GM21723 (cell line): Measurements from ENCODE around the gene SCIMP.
"Not testable (repeated sequence)": the region's sequence is repeated elsewhere in the genome, so short reads cannot be mapped to it uniquely, and the experiment has no call there.

Source experiments
- ATAC-seq: cut with Tn5 transposase; IDR thresholded peaks from one replicate; pipeline ENCODE4 v1.9.1; 2021; ENCODE audit warnings: mild to moderate bottlenecking, moderate library complexity; ENCODE audit not compliant: unreplicated experiment

Gene SCIMP

DNA sequence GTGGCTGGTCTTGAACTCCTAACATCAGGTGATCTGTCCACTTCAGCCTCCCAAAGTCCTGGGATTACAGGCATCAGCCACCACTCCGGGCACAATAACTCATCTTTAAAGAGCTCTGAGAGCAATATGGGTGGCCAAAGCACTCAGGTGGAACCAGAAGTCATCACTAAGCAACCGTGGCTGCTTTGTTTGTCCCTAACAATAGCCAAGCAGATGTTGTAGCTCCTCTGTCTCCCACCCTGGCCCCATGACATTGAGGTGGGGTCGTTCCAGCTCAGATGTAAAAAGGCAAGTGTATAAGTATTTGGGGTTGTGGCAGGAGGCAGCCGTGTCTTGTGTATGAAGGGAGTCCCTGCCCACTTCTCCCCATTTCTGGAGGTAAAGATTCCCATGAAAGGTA lies 3.7 kb upstream of the SCIMP start:
- no peak for ATAC-seq

- ATAC-seq = no peak
These were observed 2.9 kb upstream of the SCIMP start for GRCh38 chr17:5237541-5238016.

DNA sequence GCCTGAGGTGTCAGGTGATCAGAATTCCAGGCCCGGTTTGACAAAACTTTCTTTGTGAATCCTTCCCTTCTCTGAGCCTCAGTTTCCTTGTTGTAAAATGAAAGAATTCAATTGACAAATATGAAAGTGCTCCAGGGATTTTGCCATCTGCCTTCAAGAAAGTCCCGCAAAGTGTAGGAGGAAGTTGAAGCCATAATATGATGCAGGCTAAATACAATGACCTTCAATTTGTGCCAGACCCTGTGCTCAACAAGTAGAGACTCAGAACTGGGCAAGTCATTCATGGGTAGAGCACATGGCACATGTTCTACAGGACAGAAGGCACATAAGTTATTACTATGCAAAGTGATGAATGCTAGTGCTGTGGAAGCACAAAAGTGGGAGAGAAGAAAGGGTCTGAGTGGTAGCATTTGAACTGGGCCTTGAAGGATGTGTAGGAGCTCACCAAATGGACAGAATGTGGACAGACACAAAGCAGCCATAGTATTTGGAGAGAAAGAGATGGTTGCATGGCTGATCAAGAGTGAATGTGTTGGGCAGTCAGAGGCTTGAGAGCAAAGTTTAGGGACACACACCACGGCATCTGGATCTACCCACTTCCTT lies 2.4 kb upstream of the SCIMP start:
- no peak for ATAC-seq

DNA sequence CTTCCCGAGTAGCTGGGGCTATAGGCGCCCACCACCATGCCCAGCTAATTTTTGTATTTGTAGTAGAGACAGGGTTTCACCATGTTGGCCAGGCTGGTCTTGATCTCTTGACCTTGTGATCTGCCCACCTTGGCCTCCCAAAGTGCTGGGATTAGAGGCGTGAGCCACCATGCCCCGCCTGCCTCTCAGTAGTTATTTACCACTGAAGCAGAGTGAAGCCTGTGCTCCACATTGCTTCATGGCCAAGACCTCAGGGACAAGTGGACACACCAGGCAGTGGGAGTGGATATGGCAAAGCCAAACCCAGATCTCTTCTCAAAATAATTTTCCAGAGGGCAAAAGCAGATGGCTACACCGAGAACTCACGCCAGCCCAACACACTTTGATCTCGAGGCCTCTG lies 1.2 kb downstream of the SCIMP start:
- ATAC-seq = not testable (repeated sequence)

GRCh38 chr17:5226940-5227878 lies 7.5 kb downstream of the SCIMP start:
- peak; percentile 40 for ATAC-seq

- no peak for ATAC-seq
These were observed 8.8 kb downstream of the SCIMP start for GRCh38 chr17:5225668-5226457.

DNA sequence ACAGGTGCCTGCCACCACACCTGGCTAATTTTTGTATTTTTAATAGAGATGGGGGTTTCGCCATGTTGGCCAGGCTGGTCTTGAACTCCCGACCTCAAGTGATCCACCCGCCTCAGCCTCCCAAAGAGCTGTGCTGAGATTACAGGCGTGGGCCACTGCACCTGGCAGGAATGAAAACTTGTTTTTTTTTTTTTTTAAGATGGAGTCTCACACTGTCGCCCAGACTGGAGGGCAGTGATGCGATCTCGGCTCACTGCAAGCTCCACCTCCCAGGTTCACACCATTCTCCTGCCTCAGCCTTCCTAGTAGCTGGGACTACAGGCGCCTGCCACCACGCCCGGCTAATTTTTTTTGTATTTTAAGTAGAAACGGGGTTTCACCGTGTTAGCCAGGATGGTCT lies 12.7 kb downstream of the SCIMP start:
- ATAC-seq = not testable (repeated sequence)

GRCh38 chr17:5220074-5220473 lies 14.6 kb downstream of the SCIMP start:
- no peak for ATAC-seq

GRCh38 chr17:5219536-5219935 lies 15.1 kb downstream of the SCIMP start:
- ATAC-seq = no peak

GRCh38 chr17:5217562-5217961 lies 17.1 kb downstream of the SCIMP start:
- not testable (repeated sequence) for ATAC-seq

GRCh38 chr17:5211458-5211857 lies 23.2 kb downstream of the SCIMP start:
- no peak for ATAC-seq

DNA sequence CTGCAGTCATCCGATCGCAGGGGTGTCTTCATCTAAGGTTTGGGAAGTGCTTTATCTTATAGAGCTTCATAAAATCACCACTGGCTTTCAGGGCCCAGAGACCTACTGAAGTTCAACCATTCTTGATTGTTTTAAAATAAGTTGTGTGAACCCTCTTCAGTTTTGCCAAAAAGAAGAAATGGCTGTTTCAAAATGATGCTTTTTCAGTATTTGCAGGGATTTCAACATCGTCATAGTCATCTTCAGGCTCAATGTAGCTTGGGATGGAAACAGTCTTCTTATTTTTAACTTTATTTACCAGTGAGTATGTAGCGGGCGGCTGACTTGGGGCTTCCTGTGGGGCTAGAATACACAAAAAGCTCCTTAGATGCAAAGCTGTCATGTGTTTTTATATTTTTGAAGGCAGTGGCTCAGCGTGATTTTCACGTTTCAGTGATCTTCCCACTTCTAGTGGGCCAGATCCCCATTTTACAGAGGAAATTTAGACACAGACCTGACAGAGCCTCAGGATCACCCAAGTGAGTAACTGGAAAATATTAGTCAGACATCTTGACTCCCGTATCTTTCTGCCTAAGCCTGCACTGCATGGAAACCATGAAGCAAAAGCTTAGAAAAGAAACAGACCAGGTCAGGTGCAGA lies 23.9 kb downstream of the SCIMP start:
- no peak for ATAC-seq

GRCh38 chr17:5210091-5210490 lies 24.6 kb downstream of the SCIMP start:
- no peak for ATAC-seq

DNA sequence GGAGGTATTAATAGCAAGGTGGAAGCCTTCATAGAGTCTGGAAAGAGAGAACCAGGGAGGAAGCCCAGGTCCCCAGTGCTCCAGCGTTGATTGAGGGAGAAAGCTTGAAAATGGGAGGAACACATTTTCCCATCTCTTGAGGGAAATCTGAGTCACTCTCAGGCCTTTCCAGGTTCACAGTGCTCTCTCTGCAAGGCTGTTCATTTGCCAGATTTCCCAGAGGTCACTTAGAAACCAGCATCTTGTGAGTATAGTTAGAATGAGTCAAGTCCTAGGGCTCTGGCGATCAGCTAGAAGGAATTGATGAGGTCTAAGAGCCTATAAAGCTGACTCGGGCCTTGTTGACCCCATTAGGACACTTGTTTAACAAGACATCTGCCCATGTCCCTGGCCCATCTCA lies 25.3 kb downstream of the SCIMP start:
- ATAC-seq = no peak

GRCh38 chr17:5203908-5204294 lies 30.8 kb downstream of the SCIMP start:
- no peak for ATAC-seq

GRCh38 chr17:5203178-5203907 lies 31.3 kb downstream of the SCIMP start:
- ATAC-seq = no peak

DNA sequence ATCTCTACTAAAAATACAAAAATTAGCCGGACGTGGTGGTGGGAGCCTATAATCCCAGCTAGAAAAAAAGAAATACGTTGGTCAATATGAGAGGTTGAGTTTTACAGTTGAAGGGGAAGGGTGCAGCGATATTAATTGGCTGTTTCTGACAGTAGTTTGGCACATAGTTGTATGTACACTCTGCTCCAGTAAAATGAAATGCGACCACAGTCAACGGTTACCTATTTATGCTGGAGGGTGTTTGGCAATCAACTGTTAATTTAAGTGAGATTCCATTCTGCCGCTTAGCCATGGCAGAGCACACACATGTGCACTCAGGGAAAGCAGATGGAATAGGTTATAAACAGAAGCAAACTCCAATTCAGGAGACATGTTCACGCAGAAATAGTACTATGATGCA lies 33.6 kb downstream of the SCIMP start:
- no peak for ATAC-seq

DNA sequence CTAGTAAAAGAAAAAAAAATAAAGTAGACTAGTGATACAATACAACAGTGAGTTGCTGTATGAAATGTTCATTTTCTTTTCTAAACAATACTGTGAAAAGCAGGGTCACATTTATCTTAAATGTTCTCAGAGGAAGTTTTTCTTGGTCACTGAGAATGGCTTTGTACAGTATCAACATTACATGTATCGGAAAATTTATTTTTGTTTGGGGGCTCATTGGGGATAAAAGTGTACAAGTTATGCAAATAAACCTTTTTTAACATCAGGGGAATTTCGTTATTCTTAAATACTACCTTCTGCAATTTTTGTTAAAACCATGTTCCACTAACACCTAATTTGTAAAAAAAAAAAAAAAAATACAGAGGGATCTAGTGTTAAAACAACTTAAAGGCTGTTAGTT lies 34.3 kb downstream of the SCIMP start:
- no peak for ATAC-seq

- ATAC-seq = no peak
These were observed 36.2 kb downstream of the SCIMP start for GRCh38 chr17:5198472-5198871.

- no peak for ATAC-seq
These were observed 40.3 kb downstream of the SCIMP start for GRCh38 chr17:5194346-5194745.
